IPS-18c (cell line): Measurements from ENCODE around the gene METTL13.

Source experiments
- H3K4me3 ChIP-seq: 2 replicates; pipeline ENCODE4 v1.7.0; 2013; ENCODE audit warnings: low read depth, mild to moderate bottlenecking, low read length, moderate library complexity; ENCODE audit not compliant: insufficient read depth
- H3K9me3 ChIP-seq: one replicate; pipeline ENCODE4 v1.6.1; 2013; ENCODE audit warnings: mild to moderate bottlenecking, low read length, moderate library complexity; ENCODE audit not compliant: control insufficient read depth, insufficient read depth

The METTL13 gene, protein sequence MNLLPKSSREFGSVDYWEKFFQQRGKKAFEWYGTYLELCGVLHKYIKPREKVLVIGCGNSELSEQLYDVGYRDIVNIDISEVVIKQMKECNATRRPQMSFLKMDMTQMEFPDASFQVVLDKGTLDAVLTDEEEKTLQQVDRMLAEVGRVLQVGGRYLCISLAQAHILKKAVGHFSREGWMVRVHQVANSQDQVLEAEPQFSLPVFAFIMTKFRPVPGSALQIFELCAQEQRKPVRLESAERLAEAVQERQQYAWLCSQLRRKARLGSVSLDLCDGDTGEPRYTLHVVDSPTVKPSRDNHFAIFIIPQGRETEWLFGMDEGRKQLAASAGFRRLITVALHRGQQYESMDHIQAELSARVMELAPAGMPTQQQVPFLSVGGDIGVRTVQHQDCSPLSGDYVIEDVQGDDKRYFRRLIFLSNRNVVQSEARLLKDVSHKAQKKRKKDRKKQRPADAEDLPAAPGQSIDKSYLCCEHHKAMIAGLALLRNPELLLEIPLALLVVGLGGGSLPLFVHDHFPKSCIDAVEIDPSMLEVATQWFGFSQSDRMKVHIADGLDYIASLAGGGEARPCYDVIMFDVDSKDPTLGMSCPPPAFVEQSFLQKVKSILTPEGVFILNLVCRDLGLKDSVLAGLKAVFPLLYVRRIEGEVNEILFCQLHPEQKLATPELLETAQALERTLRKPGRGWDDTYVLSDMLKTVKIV

DNA sequence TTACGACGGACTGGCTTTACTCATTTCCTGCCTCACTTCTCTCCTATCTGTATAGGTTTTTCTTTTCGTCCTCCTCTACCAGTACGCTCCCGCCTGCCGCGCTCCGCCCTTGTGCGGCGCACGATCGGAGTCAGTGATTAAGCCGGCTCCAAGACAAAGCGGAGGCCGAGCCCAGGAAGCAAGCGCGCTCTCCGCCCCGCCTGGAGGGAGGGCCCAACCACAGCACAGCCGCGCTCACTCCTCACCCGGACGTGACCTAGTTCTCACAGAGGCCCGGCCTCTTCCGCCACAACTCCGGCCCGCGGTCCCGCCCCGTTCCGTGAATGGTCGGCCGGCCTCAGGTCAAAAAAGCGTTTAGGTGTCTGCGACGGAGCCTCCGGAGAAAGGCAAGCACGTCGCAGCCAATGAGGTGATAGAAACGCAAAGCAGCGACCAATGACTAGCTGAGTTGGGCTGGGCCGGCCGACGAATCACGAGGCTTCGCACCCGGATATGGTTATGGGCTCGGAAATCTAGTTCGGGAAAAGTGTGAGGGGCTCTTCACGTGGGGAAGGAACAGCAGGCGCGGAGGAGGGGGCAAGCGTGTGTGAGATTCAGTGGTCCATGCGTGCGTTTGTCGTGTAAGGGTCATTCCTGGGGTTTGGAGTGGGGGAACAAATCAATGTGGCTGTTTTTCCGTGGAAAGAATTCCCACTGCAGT lies at the start of gene METTL13:
Gene METTL13 (plus strand): TSS at position 485 of the 700 bp plus-strand sequence. CDS start 308 bp downstream, outside the sequence.
- peak within 1 kb of the TSS; percentile 88 for H3K4me3 ChIP-seq
- no peaks in the 10 kb centered on the region for H3K9me3 ChIP-seq

DNA sequence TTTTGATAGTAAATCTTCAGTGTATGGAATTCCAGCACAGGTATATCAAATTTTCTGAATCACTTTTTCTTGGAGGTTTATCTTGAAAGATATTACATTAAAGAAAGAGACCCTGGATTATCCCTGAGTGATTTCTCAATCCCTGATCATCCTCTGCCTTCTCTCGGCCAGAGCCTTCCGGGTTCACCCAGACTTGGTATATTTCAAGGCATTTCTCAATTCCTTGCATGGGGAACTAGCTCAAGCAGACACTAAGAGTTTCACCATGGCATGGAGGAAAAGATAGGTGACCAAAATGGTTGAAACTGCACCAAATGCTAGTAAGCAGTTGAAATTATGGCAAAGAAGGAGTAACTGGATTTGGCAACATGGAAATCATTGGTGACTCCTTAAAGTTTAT lies 45.3 kb upstream of the METTL13 start:
- Histone ChIP-seq H3K9me3 (no peaks in the 10 kb centered on the region), H3K4me3 (no peak overlapping the region)

DNA sequence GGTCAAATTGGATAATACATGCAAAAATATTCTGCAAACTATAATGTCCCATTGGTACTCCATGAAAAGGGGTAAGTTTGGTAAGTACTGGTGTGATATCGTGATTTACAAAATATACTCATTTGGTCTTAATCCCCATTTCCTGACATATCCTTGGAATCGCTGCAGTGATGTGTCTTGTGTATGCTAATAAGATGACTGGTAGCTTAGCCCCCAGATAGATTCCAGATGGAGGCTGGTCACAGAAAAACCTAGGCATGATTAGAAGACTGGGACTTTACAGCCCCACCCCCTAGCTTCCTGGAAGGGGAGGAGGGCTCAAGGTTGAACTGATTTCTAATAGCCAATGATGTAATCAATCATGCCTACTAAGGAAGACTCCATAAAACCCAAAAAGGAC lies 42.5 kb upstream of the METTL13 start:
- Histone ChIP-seq H3K4me3 (no peak overlapping the region), H3K9me3 (no peaks in the 10 kb centered on the region)

DNA sequence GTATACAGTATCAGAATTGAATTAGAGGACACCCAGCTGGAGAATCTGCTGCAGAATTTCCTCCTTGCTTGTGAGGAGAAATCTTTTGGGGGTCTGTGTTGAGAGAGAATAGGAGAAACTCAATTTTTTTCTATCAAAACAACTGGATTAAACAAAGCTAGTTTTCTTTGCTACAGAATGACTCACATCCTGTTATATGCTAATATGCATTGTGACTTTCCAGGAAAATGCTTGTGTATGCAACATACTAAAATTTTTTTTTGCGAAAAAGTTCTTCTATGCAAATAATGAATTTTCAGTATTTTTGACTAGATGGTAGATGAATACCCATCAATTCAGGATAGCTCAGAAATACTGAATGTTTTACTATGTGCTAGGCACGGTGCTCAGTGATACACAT lies 41.8 kb upstream of the METTL13 start:
- no peaks in the 10 kb centered on the region for H3K9me3 ChIP-seq
- no peak overlapping the region for H3K4me3 ChIP-seq

DNA sequence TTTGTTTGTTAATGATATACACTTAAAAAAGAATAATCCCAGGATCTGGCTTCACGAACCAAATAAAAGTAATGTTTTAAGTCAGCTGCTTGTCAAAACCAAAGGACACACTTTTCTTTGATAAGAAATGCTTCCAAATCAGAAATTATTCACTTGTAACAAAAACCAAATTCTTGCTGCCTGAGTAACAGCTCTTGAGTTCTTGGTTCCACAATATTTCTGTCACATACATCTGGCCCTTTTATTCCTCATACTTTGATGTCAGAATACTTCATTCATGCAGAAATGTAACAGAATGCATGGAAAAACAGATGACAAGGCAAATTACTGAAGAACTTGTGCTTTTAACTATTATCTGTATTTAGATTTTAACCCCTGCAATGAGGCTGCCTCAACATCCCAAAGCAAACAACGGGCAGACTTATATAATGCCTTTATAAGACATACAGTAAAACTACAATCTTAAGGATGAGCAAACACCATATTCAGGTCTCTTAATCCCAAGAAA lies 41.0 kb upstream of the METTL13 start:
- no peaks in the 10 kb centered on the region for H3K9me3 ChIP-seq
- H3K4me3 ChIP-seq = no peak overlapping the region

DNA sequence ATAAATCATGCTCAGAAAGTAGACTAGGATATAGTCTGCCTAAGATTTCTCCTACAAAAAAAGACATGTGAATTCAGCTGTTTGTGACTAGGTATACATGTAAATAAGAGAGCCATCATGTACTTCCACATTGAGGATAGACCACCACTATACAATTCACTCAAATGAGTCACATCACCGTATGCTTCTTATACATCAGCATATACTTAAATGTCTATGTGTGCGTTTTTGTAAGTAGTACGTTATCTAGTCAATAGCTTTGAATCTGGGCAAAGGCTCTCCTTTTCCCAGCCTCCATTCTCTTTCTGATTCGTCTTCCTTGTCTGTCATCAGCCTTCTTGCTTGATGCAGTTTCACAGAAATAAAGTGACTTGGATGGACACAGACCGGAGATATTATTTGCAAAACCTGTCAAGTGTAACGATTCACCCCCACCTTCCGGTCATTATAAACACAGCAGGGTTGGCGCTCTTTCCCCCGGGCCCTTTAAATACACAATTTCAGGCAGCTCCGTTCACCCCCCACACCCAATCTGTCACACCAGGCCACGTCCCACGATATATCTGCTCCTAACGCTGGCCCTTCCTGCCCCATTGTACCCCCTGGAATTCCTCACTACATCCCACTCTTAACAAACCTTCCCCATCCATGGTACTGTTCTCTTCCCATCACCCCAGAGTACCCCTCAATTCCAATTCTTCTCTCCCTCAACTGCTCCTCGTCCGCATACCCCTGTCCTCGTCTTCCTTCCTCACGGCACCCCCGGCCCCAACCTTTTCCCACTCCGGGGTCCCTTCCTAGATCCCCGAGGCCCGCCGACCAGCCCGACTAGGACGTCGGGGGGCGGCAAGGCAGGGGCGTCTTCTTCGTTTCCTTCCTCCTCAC lies 40.2 kb upstream of the METTL13 start:
- no peaks in the 10 kb centered on the region for H3K9me3 ChIP-seq
- peak overlapping the region; percentile 97 for H3K4me3 ChIP-seq

DNA sequence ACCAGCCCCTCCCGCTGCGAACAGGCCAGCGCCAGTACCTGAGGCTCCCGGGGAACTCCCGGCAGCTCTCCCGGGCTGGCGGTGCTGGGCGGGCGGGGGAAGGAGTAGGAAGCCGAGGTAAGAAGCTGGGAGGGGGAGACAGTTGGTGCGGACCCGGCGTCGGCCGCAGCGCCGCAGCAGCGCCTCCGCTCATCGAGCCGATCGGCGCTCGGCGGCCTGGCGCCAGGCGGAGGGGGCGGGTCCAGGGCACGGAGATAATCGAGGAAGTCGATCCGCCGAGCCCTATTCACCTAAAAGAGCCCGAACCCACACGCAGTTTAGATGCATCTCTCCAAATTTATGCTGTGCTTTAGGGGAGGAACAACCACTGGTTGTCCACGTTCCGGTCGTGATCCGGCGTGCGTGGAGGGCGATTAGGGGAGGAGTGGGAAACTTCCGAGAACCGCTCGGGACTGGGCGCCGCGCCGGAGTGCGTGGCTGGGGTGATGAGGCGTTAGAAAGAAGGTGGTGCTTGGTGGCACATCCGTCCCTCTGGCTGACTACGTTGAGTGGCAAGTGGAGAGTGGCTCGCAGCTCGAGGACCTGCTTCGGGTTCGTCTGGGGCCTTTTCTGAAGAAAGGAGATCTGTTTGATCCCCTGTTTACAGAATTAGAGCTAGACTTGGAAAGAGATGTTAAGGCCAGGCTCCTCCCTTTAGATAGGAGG lies 39.4 kb upstream of the METTL13 start, which contains the start of gene VAMP4:
Gene VAMP4 (minus strand): TSS at position 194 of the 705 bp plus-strand sequence. CDS start 3,651 bp downstream, outside the sequence.
- Histone ChIP-seq H3K9me3 (no peaks in the 10 kb centered on the region), H3K4me3 (peak within 1 kb of the TSS; percentile 97)

DNA sequence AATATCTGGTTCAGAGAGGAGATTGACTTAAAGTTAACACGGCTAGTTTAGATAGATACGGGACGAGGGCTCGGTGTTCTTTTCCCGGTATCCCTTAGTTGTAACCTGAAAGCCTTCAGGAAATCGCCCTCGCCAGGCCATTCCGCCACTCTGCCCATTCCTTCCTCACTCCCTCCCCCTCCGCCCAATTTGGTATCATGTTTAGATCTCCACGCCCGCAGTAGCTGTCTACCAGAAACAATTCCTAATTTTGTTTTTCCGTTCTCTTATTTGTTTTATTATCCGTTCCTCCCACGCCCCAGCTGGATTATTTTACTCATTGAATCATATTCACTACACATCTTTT lies 38.9 kb upstream of the METTL13 start:
- Histone ChIP-seq H3K4me3 (peak overlapping the region; percentile 97), H3K9me3 (no peaks in the 10 kb centered on the region)

DNA sequence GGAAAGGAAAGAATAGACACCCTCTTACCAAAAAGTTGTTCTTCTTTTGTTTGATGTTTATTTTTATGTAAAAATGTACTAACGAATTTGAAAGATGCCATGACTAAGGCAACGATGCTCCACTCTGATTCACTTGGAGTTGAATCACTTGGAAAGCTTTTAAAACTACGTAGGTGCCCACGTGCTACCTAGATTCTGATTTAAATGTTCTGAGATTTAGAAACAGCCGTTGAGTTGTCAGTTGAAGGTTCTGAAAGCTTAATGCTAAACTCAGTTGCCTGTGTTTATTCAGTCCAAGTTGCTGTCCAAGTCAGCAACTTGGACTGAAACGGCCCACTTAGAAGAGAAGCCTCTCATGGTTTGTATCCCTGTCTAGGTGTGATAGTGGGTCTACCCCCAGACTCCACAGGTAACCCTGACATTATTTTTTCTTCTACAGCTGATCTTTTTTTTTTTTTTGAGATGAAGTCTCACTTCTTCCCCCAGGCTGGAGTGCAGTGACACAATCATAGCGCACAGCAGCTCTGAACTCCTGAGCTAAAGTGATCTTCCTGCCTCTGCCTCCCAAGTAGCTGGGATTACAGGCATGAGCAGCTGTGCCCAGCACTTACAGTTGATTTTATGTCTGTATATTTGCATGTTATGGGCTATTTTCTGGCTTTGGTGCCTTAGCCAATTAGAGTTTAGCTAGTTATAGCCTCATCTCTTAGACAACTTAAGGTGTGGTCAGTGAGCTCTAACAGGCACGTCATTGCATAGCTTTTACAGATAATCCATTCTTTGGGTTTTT lies 38.2 kb upstream of the METTL13 start:
- H3K4me3 ChIP-seq = peak overlapping the region; percentile 97; the same call in 1 of the 2 replicates
- H3K9me3 ChIP-seq = no peaks in the 10 kb centered on the region

DNA sequence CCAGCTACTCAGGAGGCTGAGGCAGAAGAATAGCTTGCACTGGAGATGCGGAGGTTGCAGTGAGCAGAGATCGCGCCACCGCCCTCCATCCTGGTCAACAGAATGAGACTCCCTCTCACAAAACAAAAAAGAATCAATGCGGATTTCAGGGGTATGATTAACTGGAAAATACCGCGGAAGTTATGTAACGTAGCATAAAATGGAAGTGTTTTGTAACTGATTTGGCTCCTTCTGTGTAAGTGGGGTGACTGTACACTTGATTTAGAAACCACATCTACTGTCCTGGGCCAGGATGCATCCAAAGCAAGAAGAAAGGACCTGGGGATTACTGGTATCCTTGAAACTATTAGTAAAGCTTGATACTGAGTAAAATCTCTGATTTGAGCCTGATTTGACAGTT lies 36.5 kb upstream of the METTL13 start:
- Histone ChIP-seq H3K4me3 (no peak overlapping the region), H3K9me3 (no peaks in the 10 kb centered on the region)

DNA sequence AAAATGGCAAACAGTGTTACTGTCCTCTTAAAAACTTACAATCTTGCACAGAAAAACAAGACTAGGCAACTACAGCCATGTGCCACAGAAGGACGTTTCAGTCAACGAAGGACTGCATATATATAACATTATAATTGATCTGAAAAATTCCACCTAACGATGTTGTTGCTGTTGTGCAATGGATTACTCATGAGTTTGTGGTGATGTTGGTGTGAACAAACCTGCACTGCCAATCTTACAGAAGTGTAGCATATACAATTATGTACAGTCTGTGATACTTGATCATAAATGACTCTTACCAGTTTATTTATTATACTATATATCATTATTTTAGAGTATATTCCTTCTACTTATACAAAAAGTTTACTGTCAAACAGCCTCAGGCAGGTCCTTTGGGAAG lies 32.8 kb upstream of the METTL13 start:
- H3K4me3 ChIP-seq = no peak overlapping the region
- H3K9me3 ChIP-seq = no peaks in the 10 kb centered on the region

DNA sequence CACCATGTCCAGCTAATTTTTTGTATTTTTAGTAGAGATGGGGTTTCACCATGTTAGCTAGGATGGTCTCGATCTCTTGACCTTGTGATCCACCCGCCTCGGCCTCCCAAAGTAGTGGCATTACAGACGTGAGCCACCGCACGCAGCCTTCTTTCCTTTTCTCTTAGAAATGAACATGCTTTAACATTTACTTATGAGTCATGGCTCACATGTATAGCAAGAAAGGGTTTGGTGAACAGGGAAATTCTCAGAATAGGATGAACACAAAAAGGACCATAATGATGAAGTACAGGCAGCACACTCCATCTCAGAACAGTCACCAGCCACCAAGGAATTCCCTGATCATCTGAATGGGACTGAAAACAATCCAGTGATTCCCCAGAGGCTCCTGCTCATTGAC lies 30.2 kb upstream of the METTL13 start:
- H3K4me3 ChIP-seq = no peak overlapping the region
- H3K9me3 ChIP-seq = no peaks in the 10 kb centered on the region

DNA sequence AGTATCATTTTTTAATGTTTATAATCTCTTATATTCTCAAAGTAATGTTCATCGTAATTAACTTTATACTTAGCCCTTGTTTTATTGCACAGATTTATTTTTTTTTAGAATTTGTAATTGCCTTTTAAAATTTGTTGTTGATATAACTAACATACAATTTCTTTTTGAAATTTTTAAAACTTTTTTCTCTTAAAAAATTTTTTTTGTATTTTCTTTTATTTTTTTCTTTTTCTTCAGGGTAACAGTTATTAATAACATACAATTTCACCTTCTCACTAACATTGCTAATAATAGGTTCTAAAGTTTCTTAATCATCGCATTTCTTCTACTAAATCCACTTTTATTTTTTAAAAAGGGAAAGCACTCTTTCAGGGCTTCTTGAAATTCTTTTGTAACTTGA lies 28.3 kb upstream of the METTL13 start:
- no peak overlapping the region for H3K4me3 ChIP-seq

DNA sequence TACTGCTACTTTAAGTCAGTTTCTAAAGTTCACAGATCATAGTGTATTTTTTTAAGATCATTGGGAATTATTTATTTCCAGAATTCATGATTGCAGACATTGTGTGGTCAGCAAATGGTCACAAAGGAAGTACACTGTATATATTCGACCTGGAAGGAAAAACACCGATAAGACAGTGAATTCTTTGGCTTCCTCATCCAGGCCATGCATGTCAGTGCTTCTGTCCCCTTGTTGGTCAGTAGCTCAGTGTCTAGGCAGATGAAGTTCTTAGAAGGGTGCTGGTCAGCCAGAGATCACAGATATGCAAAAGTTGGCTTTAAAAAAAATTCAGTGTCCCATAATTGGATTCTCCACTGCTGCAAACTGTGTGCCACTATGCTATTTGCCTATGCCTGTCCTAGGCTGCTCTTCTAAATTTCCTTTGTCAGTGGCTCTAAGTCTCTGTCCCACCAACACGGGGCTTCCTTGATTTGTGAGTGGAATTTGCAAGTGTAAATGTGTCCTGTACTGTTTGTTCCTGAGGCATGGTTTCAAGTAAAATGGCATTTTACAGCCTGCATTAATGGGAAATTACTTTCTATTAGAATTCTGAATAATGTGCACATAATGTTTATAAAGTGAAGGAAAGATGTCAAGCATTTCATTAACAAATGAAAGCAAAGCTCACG lies 27.6 kb upstream of the METTL13 start:
- Histone ChIP-seq H3K4me3 (no peak overlapping the region), H3K9me3 (no peaks in the 10 kb centered on the region)

More for the DNA sequence above, 28.3 kb upstream of the METTL13 start:
- no peaks in the 10 kb centered on the region for H3K9me3 ChIP-seq

DNA sequence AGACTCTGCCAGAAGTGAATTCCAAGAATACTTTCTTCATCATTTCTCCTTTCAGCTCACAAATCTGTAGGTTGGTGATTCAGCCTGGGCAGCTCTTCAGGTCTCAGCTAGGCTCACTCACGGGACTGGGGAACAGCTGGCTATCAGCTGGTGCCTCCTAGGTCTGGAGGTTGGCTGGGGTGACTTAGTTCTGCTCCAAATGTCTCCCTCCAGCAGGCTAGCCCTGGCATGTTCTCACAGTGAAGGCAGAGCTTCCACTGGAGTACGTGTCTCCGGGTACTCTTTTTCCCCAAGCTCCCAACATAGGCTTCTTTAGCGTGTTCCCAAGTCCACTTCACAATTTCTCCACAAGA lies 27.1 kb upstream of the METTL13 start:
- Histone ChIP-seq H3K9me3 (no peaks in the 10 kb centered on the region), H3K4me3 (no peak overlapping the region)
